ENCODE data around the gene HSPA1L.

GRCh38 chr6:31837369-31838113 is 22.5 kb upstream of the HSPA1L start:
- no peak for TF ChIP-seq GATA2 (IDR thresholded peaks at IDR 0.05; ENCODE audit: low read depth, low read length)
- no peak for TF ChIP-seq GATA3 (IDR thresholded peaks at IDR 0.05; ENCODE audit: low read depth, low read length)
